PC-9 (cell line): ENCODE results near the gene MBP. TPM values are rescaled to one million over a fixed set of nuclear protein-coding genes. Genes with fewer than 3 reads are reported as not detected.

ENCODE experiments used
- BruUV-seq: library from RNA; stranded (reverse); fragments of 400-500 nt; replicated peaks from 2 replicates; lab custom pipeline; 2021; lab: Mats Ljungman, UMichigan
- CTCF ChIA-PET: fragments of 300-600 bp; sonication (Branson Sonifier 250); formaldehyde crosslinking; loops from one replicate; lab custom pipeline; 2022; ENCODE audit warnings: antibody characterized with exemption; lab: Charles Lee
- POLR2A ChIA-PET: fragments of 300-600 bp; sonication (Branson Sonifier 250); formaldehyde crosslinking; loops from one replicate; lab custom pipeline; 2022; ENCODE audit warnings: antibody characterized with exemption; ENCODE audit not compliant: unreplicated experiment; lab: Charles Lee
- DNase-seq, 2 experiments: peaks; one replicate each; pipeline versions ENCODE4 v3.0.0 to v3.0.0-alpha.2; 2015 to 2022; ENCODE audit warnings: mixed read lengths in 1 of 2
- H2AFZ ChIP-seq: fragments of 200-600 bp; sonication (generic); 2 replicates; pipeline ENCODE4 v1.8.1; 2017; ENCODE audit warnings: antibody characterized with exemption
- H3F3A ChIP-seq: fragments of 200-600 bp; sonication (generic); 2 replicates; pipeline ENCODE4 v1.8.1; 2017; ENCODE audit warnings: antibody characterized with exemption, mild to moderate bottlenecking, low read depth; ENCODE audit not compliant: insufficient read depth
- H3K27ac ChIP-seq: fragments of 200-600 bp; sonication (generic); 2 replicates; pipeline ENCODE4 v1.6.1; 2016; ENCODE audit warnings: mixed run types
- H3K27me3 ChIP-seq: fragments of 200-600 bp; sonication (generic); 2 replicates; pipeline ENCODE4 v1.6.1; 2016; ENCODE audit warnings: low read depth, mixed run types; ENCODE audit not compliant: insufficient read depth
- H3K36me3 ChIP-seq: fragments of 200-600 bp; sonication (generic); 2 replicates; pipeline ENCODE4 v1.6.1; 2016; ENCODE audit warnings: low read depth, mixed run types
- H3K4me1 ChIP-seq: fragments of 200-600 bp; sonication (generic); replicated peaks from 2 replicates; pipeline ENCODE4 v1.6.1; 2016; ENCODE audit warnings: mixed run types; ENCODE audit not compliant: insufficient read depth
- H3K4me2 ChIP-seq: fragments of 200-600 bp; sonication (generic); 2 replicates; pipeline ENCODE4 v1.6.1; 2017; ENCODE audit warnings: mixed run types
- H3K4me3 ChIP-seq: fragments of 200-600 bp; sonication (generic); 2 replicates; pipeline ENCODE4 v1.6.1; 2016; ENCODE audit warnings: mixed run types
- H3K79me2 ChIP-seq: fragments of 200-600 bp; sonication (generic); 2 replicates; pipeline ENCODE4 v1.6.1; 2017; ENCODE audit warnings: low read depth, mixed run types
- H3K9me2 ChIP-seq: fragments of 200-600 bp; sonication (generic); 2 replicates; pipeline ENCODE4 v1.8.1; 2017; ENCODE audit warnings: mild to moderate bottlenecking; ENCODE audit not compliant: insufficient read depth
- H3K9me3 ChIP-seq: fragments of 200-600 bp; sonication (generic); 2 replicates; pipeline ENCODE4 v1.8.1; 2016; ENCODE audit warnings: low read depth; ENCODE audit not compliant: insufficient read depth
- H4K20me1 ChIP-seq: fragments of 200-600 bp; sonication (generic); 2 replicates; pipeline ENCODE4 v1.8.1; 2017; ENCODE audit not compliant: insufficient read depth
- EZH2 ChIP-seq: fragments of 200-600 bp; sonication (generic); IDR thresholded peaks from 2 replicates; pipeline ENCODE4 v1.8.0; 2017; ENCODE audit warnings: antibody characterized with exemption, low read depth
- intact Hi-C: fragments of 100-400 bp; cut with micrococcal nuclease; formaldehyde crosslinking; loops from one replicate; pipeline ENCODE4 v1.10.0; 2022; ENCODE audit not compliant: unreplicated experiment
- total RNA-seq: library from RNA; stranded (reverse); gene quantifications from 2 replicates; pipeline ENCODE4 v1.2.3, GENCODE V29; 2021
- TF ChIP-seq, protein P1 (sequence below): fragments of 200-600 bp; sonication (generic); conservative IDR thresholded peaks from 2 replicates; pipeline ENCODE4 v1.6.1; 2017; ENCODE audit warnings: mixed run types, antibody characterized with exemption, mild to moderate bottlenecking, moderate library complexity

Gene MBP
- total RNA-seq, 1 experiment from 2014 or later = 37.9 TPM

DNA sequence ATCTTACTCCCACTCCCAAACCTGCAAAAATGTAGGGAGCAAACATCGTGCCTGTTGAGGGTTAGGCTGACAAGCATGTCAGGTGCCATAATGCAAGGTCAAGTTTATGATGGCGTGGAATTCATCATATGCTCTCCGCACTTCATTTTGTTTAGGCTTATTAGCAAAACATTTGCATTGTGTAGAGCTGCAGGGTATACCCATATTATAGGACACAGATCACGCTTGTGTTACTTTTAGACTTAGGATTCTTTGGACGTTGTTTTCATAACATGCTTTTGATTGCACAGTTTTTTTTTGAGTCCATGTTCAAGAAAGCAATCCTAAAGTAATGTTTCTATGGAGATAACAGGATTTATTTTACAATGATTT, 22.9 kb downstream of the MBP start:
- no peak for TF ChIP-seq EZH2
- TF ChIP-seq, protein P1, sequence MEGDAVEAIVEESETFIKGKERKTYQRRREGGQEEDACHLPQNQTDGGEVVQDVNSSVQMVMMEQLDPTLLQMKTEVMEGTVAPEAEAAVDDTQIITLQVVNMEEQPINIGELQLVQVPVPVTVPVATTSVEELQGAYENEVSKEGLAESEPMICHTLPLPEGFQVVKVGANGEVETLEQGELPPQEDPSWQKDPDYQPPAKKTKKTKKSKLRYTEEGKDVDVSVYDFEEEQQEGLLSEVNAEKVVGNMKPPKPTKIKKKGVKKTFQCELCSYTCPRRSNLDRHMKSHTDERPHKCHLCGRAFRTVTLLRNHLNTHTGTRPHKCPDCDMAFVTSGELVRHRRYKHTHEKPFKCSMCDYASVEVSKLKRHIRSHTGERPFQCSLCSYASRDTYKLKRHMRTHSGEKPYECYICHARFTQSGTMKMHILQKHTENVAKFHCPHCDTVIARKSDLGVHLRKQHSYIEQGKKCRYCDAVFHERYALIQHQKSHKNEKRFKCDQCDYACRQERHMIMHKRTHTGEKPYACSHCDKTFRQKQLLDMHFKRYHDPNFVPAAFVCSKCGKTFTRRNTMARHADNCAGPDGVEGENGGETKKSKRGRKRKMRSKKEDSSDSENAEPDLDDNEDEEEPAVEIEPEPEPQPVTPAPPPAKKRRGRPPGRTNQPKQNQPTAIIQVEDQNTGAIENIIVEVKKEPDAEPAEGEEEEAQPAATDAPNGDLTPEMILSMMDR = no peak
- Histone ChIP-seq H3K27ac (no peak overlapping the region), H3K36me3 (peaks cover 17% of the 10 kb centered on the region; the same call in 1 of the 2 replicates), H3K4me2 (no peak overlapping the region), H4K20me1 (peaks cover 21% of the 10 kb centered on the region), H2AFZ (no peak overlapping the region), H3F3A (peaks cover 14% of the 10 kb centered on the region), H3K9me3 (no peaks in the 10 kb centered on the region), H3K4me1 (peaks cover 2% of the 10 kb centered on the region), H3K9me2 (no peaks in the 10 kb centered on the region), H3K79me2 (peaks cover 65% of the 10 kb centered on the region), H3K27me3 (no peaks in the 10 kb centered on the region), H3K4me3 (no peak overlapping the region)
- no TSS peak for BruUV-seq
- DNase-seq = no peak
- CTCF ChIA-PET = no interaction called here
- intact Hi-C loops = no loop called here
- POLR2A ChIA-PET = no interaction called here

DNA sequence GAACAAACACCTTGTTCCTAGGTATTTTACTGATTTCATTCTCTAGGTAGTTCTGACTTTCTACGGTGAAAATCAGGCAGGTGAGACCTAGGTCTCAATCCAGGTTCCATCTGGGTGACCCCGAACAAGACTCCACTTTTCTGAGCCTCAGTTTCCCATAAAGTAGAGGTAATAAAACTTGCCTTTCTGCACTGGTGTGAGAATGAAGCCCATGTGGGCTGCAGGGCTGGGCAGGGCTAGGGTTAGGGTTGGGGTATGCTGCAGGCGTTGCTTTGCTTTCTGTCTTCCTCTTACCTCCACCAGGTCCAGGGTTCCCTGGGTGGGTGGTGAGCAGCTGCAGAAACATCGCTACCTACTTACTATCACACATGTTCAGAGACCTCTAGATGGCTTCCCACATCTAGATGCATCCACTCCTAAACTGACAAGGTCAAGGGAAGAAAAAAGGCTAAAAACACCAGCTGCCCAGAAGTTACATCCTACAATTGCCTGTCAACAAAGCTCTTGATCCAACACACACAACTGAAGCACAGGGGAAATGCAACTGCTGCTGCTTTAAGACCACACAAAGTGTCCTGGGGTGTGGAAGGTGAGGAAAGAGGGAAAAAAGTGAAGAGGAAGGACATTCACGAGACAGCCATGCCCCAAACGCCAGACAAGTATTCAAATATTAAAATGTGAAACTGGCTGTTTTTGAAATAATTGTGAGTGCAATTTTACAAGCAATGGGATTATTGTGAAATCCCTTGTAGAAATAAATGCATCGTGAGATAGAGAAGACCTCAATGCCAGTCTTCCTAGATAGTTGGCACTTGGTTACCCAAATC, 23.5 kb downstream of the MBP start:
- ChIA-PET CTCF (no interaction called here), POLR2A (no interaction called here)
- intact Hi-C loops = no loop called here
- Histone ChIP-seq H3K27ac (no peak overlapping the region), H3K27me3 (no peaks in the 10 kb centered on the region), H3K4me3 (no peak overlapping the region), H3K36me3 (peaks cover 23% of the 10 kb centered on the region; the same call in 1 of the 2 replicates), H3K79me2 (peaks cover 69% of the 10 kb centered on the region), H3K9me3 (no peaks in the 10 kb centered on the region), H4K20me1 (peaks cover 15% of the 10 kb centered on the region), H2AFZ (no peak overlapping the region), H3K4me1 (peaks cover 8% of the 10 kb centered on the region), H3F3A (peaks cover 20% of the 10 kb centered on the region), H3K9me2 (no peaks in the 10 kb centered on the region), H3K4me2 (no peak overlapping the region)
- TF ChIP-seq EZH2 = no peak
- TF ChIP-seq, protein P1 = no peak
- no peak for DNase-seq
- no TSS peak for BruUV-seq

DNA sequence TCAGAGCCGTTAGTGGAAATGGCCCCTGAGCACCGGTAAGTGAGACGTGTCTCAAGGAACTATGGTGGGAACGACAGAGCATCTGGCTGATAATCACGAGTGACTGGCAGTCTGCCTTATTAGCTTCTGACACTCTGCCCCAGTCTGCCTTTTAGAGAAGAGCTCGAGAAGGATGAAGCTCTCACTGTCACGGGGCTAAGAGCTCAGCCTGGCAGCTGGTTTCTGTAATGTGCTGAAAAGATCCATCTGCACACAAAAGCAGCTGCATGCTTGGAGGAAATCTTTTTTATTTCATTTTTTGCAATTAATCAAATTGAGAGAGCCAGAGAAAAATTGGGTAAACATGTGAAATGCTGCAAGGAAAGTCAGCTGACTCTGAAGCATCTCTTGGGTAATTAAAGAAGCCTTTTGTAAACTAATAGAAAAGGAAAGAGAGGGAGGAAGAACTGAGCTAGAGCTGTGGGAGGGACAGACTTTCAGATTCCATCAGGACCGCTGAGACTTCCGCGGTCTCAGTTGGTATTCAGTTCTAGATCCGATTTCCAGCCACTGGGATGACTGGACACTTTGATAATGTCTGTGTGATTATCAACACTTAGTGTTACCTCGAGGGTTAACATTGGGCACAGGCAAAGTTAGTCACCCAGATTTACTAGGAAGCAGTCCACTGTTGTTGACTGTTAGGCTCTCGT, 24.4 kb downstream of the MBP start:
- Histone ChIP-seq H3K4me3 (no peak overlapping the region), H3K79me2 (peaks cover 67% of the 10 kb centered on the region), H3K4me2 (no peak overlapping the region), H4K20me1 (0 out of 2 replicates have a peak, but pooled peaks cover 7% of the 10 kb centered on the region), H3K9me2 (no peaks in the 10 kb centered on the region), H3F3A (peaks cover 29% of the 10 kb centered on the region), H3K36me3 (peaks cover 20% of the 10 kb centered on the region; the same call in 1 of the 2 replicates), H3K4me1 (peaks cover 17% of the 10 kb centered on the region), H3K9me3 (no peaks in the 10 kb centered on the region), H3K27ac (no peak overlapping the region), H3K27me3 (no peaks in the 10 kb centered on the region), H2AFZ (no peak overlapping the region)
- intact Hi-C loops = no loop called here
- ChIA-PET POLR2A (no interaction called here), CTCF (no interaction called here)
- no TSS peak for BruUV-seq
- no peak for TF ChIP-seq EZH2
- TF ChIP-seq, protein P1 = no peak
- DNase-seq = no peak
